ENCODE results near the gene ECM2. TPM values are rescaled to one million over a fixed set of nuclear protein-coding genes. Genes with fewer than 3 reads are reported as not detected.

ECM2 gene
- 0.13 and 0.16 TPM in 2 replicates for total RNA-seq

GRCh38 chr9:92535940-92536850 is at the start of gene ECM2:
Gene ECM2 (minus strand): TSS chr9:92535990. CDS start chr9:92522866, 13,124 bp downstream.

GRCh38 chr9:92482329-92482728 is 53.5 kb downstream of the ECM2 start, which contains the start of gene ASPN:
Gene ASPN (minus strand): TSS chr9:92482506.

Other genes starting within 250 kb of the ECM2 start
- gene IARS1, start 242.3 kb downstream of the ECM2 start, total RNA-seq, result 114 and 144 TPM in 2 replicates
- gene NOL8, start 210.6 kb downstream of the ECM2 start, total RNA-seq, result 9.0 and 11.5 TPM in 2 replicates
- gene CENPP, start 210.0 kb downstream of the ECM2 start, total RNA-seq, result 2.0 and 7.2 TPM in 2 replicates
- not detected in 2 replicates for gene OGN, start 131.4 kb downstream of the ECM2 start, total RNA-seq
- not detected in 2 replicates for gene OMD, start 111.5 kb downstream of the ECM2 start, total RNA-seq
- not detected in 2 replicates for gene ASPN, start 53.5 kb downstream of the ECM2 start, total RNA-seq
- gene IPPK, start 134.1 kb upstream of the ECM2 start, total RNA-seq, result 4.7 and 10.1 TPM in 2 replicates
- 33.7 and 36.0 TPM in 2 replicates for gene BICD2, start 228.8 kb upstream of the ECM2 start, total RNA-seq